B cell (primary cell): ENCODE measurements around the gene CD300H.

ENCODE experiments used
- CTCF ChIP-seq: fragments of 200-600 bp; IDR thresholded peaks from one replicate; pipeline ENCODE4 v1.8.0; 2022; ENCODE audit warnings: antibody characterized with exemption, mild to moderate bottlenecking
- EZH2 ChIP-seq: IDR thresholded peaks from 2 replicates; pipeline ENCODE4 v1.6.1; 2012; ENCODE audit warnings: borderline replicate concordance, low read depth, mild to moderate bottlenecking, moderate library complexity, low read length; ENCODE audit not compliant: insufficient read depth, poor library complexity, severe bottlenecking

GRCh38 chr17:74607221-74607620 lies 39.9 kb upstream of the CD300H start:
- no peak for TF ChIP-seq CTCF
- TF ChIP-seq EZH2, result no peak
